Neuronal stem cell (in vitro differentiated cells): Measurements from ENCODE around the gene SFTPA1.
A peak's percentile ranks its signal among the peaks of the same experiment; 100 is the strongest.
"Not testable (repeated sequence)": the region's sequence is repeated elsewhere in the genome, so short reads cannot be mapped to it uniquely, and the experiment has no call there.

Experiments used
- DNase-seq: peaks from one replicate; pipeline ENCODE4 v3.0.0-alpha.2; 2013; ENCODE audit warnings: low spot score
- H2AFZ ChIP-seq: one replicate; pipeline ENCODE4 v1.6.1; 2013; ENCODE audit warnings: mild to moderate bottlenecking, low read length, inconsistent platforms
- H2AK5ac ChIP-seq: 2 replicates; pipeline ENCODE4 v1.6.1; 2013; ENCODE audit warnings: low read depth, mild to moderate bottlenecking, inconsistent platforms, low read length, moderate library complexity, mixed read lengths
- H2BK120ac ChIP-seq: 2 replicates; pipeline ENCODE4 v1.6.1; 2013; ENCODE audit warnings: low read depth, mild to moderate bottlenecking, inconsistent platforms, low read length, moderate library complexity, mixed read lengths
- H2BK12ac ChIP-seq: one replicate; pipeline ENCODE4 v1.6.1; 2013; ENCODE audit warnings: low read length, inconsistent platforms
- H2BK15ac ChIP-seq: 2 replicates; pipeline ENCODE4 v1.6.1; 2013; ENCODE audit warnings: mild to moderate bottlenecking, low read length, inconsistent platforms, mixed read lengths
- H2BK5ac ChIP-seq: one replicate; pipeline ENCODE4 v1.6.1; 2013; ENCODE audit warnings: inconsistent platforms, mild to moderate bottlenecking, low read length, moderate library complexity
- H3K14ac ChIP-seq: one replicate; pipeline ENCODE4 v1.6.1; 2013; ENCODE audit warnings: low read length, inconsistent platforms
- H3K18ac ChIP-seq: 2 replicates; pipeline ENCODE4 v1.6.1; 2013; ENCODE audit warnings: low read length, inconsistent platforms
- H3K23ac ChIP-seq: 2 replicates; pipeline ENCODE4 v1.6.1; 2013; ENCODE audit warnings: low read depth, mild to moderate bottlenecking, mixed read lengths, low read length, inconsistent platforms; ENCODE audit not compliant: poor library complexity
- H3K27ac ChIP-seq: replicated peaks from 3 replicates; pipeline ENCODE4 v1.5.1; 2013; ENCODE audit warnings: low read length, inconsistent platforms
- H3K27me3 ChIP-seq, 3 experiments: 2 replicates each; pipeline ENCODE4 v1.6.1; 2013; ENCODE audit warnings: low read length in 3 of 3, mild to moderate bottlenecking in 2 of 3, inconsistent platforms in 1 of 3, low read depth in 1 of 3, mixed read lengths in 1 of 3, moderate library complexity in 1 of 3; ENCODE audit not compliant: control insufficient read depth in 3 of 3, insufficient read depth in 3 of 3
- H3K36me3 ChIP-seq, 2 donors: replicated peaks in 1 of 2; 2 replicates each; pipeline ENCODE4 v1.6.1; 2013; ENCODE audit warnings: low read length in 2 of 2; ENCODE audit not compliant: control insufficient read depth in 2 of 2, insufficient read depth in 2 of 2
- H3K4ac ChIP-seq: 2 replicates; pipeline ENCODE4 v1.6.1; 2013; ENCODE audit warnings: inconsistent platforms, mild to moderate bottlenecking, low read length, moderate library complexity
- H3K4me1 ChIP-seq, 2 donors: 1 replicate in 1 of 2; 2 replicates in 1 of 2; pipeline ENCODE4 v1.6.1; 2013; ENCODE audit warnings: low read length in 2 of 2, low read depth in 1 of 2; ENCODE audit not compliant: control insufficient read depth in 2 of 2, insufficient read depth in 1 of 2
- H3K4me2 ChIP-seq: one replicate; pipeline ENCODE4 v1.6.1; 2013; ENCODE audit warnings: mild to moderate bottlenecking, low read length, inconsistent platforms; ENCODE audit not compliant: insufficient read depth, poor library complexity, severe bottlenecking
- H3K4me3 ChIP-seq, 2 donors: 2 replicates each; pipeline ENCODE4 v1.5.1; 2013; ENCODE audit warnings: low read length in 2 of 2, mild to moderate bottlenecking in 2 of 2, inconsistent platforms in 1 of 2, moderate library complexity in 1 of 2
- H3K79me1 ChIP-seq: one replicate; pipeline ENCODE4 v1.6.1; 2013; ENCODE audit warnings: low read depth, mild to moderate bottlenecking, inconsistent platforms, low read length, moderate library complexity
- H3K9ac ChIP-seq: one replicate; pipeline ENCODE4 v1.6.1; 2013; ENCODE audit warnings: mild to moderate bottlenecking, low read depth, low read length, inconsistent platforms; ENCODE audit not compliant: poor library complexity
- H3K9me3 ChIP-seq, 2 donors: replicated peaks in 1 of 2; 2 replicates each; pipeline versions ENCODE3 to v1.6.1; 2013; ENCODE audit warnings: low read length in 2 of 2, mild to moderate bottlenecking in 2 of 2, inconsistent platforms in 1 of 2, low read depth in 1 of 2, mixed read lengths in 1 of 2, moderate library complexity in 1 of 2; ENCODE audit not compliant: control insufficient read depth in 2 of 2, insufficient read depth in 1 of 2
- H4K8ac ChIP-seq: one replicate; pipeline ENCODE4 v1.6.1; 2013; ENCODE audit warnings: low read depth, mild to moderate bottlenecking, inconsistent platforms, low read length, moderate library complexity
- H4K91ac ChIP-seq: one replicate; pipeline ENCODE4 v1.6.1; 2013; ENCODE audit warnings: low read length, low read depth, mild to moderate bottlenecking, inconsistent platforms; ENCODE audit not compliant: poor library complexity
- WGBS, 2 donors: extraction: QIAGEN DNeasy Blood & Tissue Kit; methylation state at CpG; one replicate each; pipeline ENCODE4 v1.1.7; 2013; ENCODE audit warnings: missing lambda C conversion rate in 2 of 2, mixed read lengths in 1 of 2; ENCODE audit not compliant: insufficient read length in 2 of 2, insufficient replicate concordance in 1 of 2; ENCODE audit errors: extremely low coverage in 2 of 2; 5-methylcytosine and 5-hydroxymethylcytosine counted together

The SFTPA1 gene

GRCh38 chr10:79599644-79600043 is 11.1 kb upstream of the SFTPA1 start:
- H3K18ac ChIP-seq, H3K23ac ChIP-seq, H3K27me3 ChIP-seq, H4K91ac ChIP-seq, H3K4ac ChIP-seq, H3K79me1 ChIP-seq, H3K9ac ChIP-seq, DNase-seq, H3K27ac ChIP-seq, H3K4me1 ChIP-seq, H3K36me3 ChIP-seq, H2BK15ac ChIP-seq, H2AFZ ChIP-seq, H2BK120ac ChIP-seq, H3K4me2 ChIP-seq, H4K8ac ChIP-seq, H2AK5ac ChIP-seq, H2BK12ac ChIP-seq, H3K4me3 ChIP-seq, H2BK5ac ChIP-seq, H3K14ac ChIP-seq: not testable (repeated sequence)
- H3K9me3 ChIP-seq: peaks cover 6 to 11% of the 10 kb centered on the region in 2 donors
- no CpG with 5 or more reads among the region's 9 CpGs for WGBS, 2 donors

- Histone ChIP-seq H2AFZ (no peak overlapping the region), H3K4me2 (no peak overlapping the region), H3K4me3 (no peak overlapping the region), H3K27me3 (peaks cover 0 to 4% (median 0%) of the 10 kb centered on the region in 3 experiments), H2BK5ac (no peak overlapping the region), H3K79me1 (no peaks in the 10 kb centered on the region), H2AK5ac (no peak overlapping the region), H2BK120ac (no peak overlapping the region), H3K36me3 (no peaks in the 10 kb centered on the region), H3K9me3 (peaks cover 6 to 11% of the 10 kb centered on the region in 2 donors), H2BK12ac (no peak overlapping the region), H3K18ac (no peak overlapping the region), H3K14ac (no peak overlapping the region), H3K9ac (no peak overlapping the region), H4K8ac (no peak overlapping the region), H3K4ac (no peak overlapping the region), H3K4me1 (no peaks in the 10 kb centered on the region), H3K23ac (no peak overlapping the region), H3K27ac (no peak overlapping the region), H4K91ac (no peak overlapping the region), H2BK15ac (no peak overlapping the region)
- no peak for DNase-seq
- WGBS, 2 donors: no CpG with 5 or more reads among the region's 1 CpG
Observed at GRCh38 chr10:79601939-79602338, 8.8 kb upstream of the SFTPA1 start.

DNA sequence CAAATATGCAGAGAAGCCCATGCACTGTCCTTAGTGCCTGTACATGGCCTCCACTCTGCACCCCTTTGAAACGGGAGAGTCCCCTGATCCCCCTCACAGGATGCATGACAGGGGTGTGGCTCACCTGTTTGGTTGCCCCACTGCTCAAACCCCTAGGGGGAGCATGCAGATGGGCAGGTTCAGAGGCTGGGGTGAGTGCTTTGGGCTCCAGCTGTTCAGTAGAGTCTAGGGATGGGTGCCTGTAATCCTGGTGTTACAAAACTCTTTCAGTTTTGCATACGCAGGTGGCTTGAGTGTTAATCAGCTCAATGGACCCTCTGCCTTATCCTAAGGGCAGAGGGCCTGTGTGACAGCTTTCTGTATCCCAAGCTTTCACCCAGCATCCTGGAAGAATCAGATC is 7.8 kb upstream of the SFTPA1 start:
- H2AFZ ChIP-seq: no peak overlapping the region
- H3K18ac ChIP-seq: no peak overlapping the region
- H3K9ac ChIP-seq: no peak overlapping the region
- WGBS, 2 donors: no CpG with 5 or more reads among the region's 2 CpGs
- H3K9me3 ChIP-seq: peaks cover 3 to 6% of the 10 kb centered on the region in 2 donors
- no peak overlapping the region for H2BK15ac ChIP-seq
- H2AK5ac ChIP-seq: no peak overlapping the region
- H3K14ac ChIP-seq: peak overlapping the region; percentile 41
- no peaks in the 10 kb centered on the region for H3K4me1 ChIP-seq
- H3K4me2 ChIP-seq: no peak overlapping the region
- no peaks in the 10 kb centered on the region for H3K36me3 ChIP-seq
- no peak for DNase-seq
- no peak overlapping the region for H4K8ac ChIP-seq
- no peak overlapping the region for H2BK120ac ChIP-seq
- no peak overlapping the region for H3K4me3 ChIP-seq
- H3K27ac ChIP-seq: no peak overlapping the region
- peaks cover 0 to 4% (median 0%) of the 10 kb centered on the region in 3 experiments for H3K27me3 ChIP-seq
- H2BK12ac ChIP-seq: no peak overlapping the region
- no peak overlapping the region for H3K23ac ChIP-seq
- H3K79me1 ChIP-seq: no peaks in the 10 kb centered on the region
- no peak overlapping the region for H2BK5ac ChIP-seq
- H3K4ac ChIP-seq: no peak overlapping the region
- H4K91ac ChIP-seq: no peak overlapping the region

DNA sequence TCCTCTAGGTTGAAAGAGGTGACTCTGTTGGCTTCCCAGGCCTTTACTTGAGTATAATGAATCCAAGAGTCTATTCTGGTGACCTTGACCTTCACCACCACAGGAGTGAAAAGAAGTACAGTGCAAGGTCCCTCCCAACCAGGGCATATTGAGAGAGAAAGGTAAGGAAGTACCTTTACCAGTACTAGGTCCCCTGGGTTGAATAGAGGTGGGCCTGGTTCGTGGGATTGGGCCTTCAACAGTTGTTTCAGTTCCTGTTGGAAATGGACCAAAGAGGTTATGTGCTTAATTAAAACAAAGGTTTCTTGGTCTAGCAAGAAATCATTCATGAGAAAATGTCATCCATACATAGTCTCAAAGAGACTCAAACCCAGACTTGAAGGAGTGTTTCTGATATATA is 6.4 kb upstream of the SFTPA1 start:
- no peak overlapping the region for H4K8ac ChIP-seq
- H3K18ac ChIP-seq: no peak overlapping the region
- H3K4me3 ChIP-seq: no peak overlapping the region
- no peaks in the 10 kb centered on the region for H3K79me1 ChIP-seq
- H2AFZ ChIP-seq: no peak overlapping the region
- H2AK5ac ChIP-seq: no peak overlapping the region
- H2BK5ac ChIP-seq: no peak overlapping the region
- no peak overlapping the region for H2BK12ac ChIP-seq
- H3K14ac ChIP-seq: no peak overlapping the region
- H3K27ac ChIP-seq: no peak overlapping the region
- no peaks in the 10 kb centered on the region for H3K4me1 ChIP-seq
- peaks cover 0 to 4% (median 0%) of the 10 kb centered on the region in 3 experiments for H3K27me3 ChIP-seq
- no peak overlapping the region for H4K91ac ChIP-seq
- H3K36me3 ChIP-seq: no peaks in the 10 kb centered on the region
- H2BK15ac ChIP-seq: no peak overlapping the region
- H2BK120ac ChIP-seq: no peak overlapping the region
- H3K4ac ChIP-seq: no peak overlapping the region
- H3K9me3 ChIP-seq: peaks cover 3 to 4% of the 10 kb centered on the region in 2 donors
- H3K9ac ChIP-seq: no peak overlapping the region
- WGBS, 2 donors: no CpG with 5 or more reads among the region's 1 CpG
- no peak for DNase-seq
- H3K4me2 ChIP-seq: no peak overlapping the region
- no peak overlapping the region for H3K23ac ChIP-seq
